ENCODE data around the gene LY6G5B.

LY6G5B gene

GRCh38 chr6:31660381-31661261, 9.2 kb upstream of the LY6G5B start, which contains the start of gene C6orf47:
TSS of gene C6orf47 (minus strand) at chr6:31660778. CDS start at chr6:31659947, 831 bp downstream.
- DNase-seq (ENCODE audit: low read depth) = peak; percentile 32
- H3K4me3 ChIP-seq (ENCODE audit: low read depth, low read length) = peak within 1 kb of the TSS; percentile 90

DNA sequence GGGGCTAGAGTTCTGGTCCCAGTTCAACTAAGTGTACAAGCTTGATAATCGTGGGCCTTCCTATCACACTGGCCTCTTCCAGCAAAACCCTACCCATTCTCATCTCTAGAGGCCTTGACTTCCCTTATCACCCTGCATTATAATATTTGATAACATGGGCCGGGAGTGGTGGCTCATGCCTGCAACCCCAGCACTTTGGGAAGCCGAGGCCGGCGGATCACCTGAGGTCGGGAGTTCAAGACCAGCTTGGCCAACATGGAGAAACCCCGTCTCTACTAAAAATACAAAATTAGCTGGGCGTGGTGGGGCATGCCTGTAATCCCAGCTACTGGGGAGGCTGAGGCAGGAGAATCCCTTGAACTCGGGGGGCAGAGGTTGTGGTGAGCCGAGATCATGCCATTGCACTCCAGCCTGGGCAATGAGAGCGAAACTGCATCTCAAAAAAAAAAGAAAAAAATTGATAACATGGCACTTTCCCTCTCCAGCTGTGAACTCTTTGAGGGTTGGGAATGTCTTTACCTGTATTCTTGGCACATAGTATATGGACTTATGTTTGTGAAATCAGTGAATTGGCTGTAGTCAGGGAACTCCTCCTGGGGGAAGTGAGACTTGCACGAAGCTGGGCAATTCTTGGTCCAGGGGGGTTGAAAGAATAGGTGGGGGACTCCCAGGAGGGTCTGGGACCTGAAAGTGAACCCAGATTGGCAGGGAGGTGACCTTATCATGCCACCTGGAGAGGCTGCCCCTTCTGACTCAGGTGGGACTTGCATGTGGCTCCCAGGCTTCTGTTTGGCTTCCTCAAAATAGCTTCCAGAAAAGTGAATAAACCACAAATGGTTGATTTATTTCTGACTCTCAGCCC, 8.3 kb upstream of the LY6G5B start:
- no peak for DNase-seq (ENCODE audit: low read depth)
- H3K4me3 ChIP-seq (ENCODE audit: low read depth, low read length) = peak overlapping the region; percentile 90

DNA sequence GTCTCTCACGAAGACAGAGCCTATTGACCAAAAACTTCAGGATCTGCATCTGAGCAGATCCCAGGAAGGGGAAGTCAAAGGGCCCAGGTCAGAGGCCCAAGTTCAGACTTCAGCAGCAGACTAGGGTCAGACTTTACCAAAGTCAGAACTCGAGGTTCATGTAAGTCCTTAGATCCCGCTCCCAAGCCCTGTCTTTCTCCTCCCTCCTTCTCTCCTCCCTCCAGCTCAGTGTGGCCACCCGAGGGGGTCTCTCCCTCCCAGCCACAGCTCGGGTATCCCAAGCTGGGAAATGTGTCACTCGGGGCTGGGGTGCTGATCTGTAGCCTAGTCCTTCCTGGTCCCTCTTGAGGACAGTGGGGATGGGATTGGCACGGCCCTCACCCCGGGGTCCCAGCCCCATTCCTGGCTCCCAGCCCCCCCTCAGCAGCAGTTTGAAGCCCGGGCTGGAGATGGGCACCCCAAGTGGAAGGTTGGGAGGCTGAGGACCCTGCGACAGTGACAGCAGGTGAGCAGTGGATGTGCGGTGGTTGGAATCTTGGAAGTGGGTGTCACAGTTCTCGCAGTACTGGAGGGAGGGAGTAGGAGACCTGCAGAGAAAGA, 7.6 kb upstream of the LY6G5B start:
- DNase-seq (ENCODE audit: low read depth) = no peak

GRCh38 chr6:31663126-31663960, 6.4 kb upstream of the LY6G5B start:
- H3K4me3 ChIP-seq (ENCODE audit: low read depth, low read length) = peak overlapping the region; percentile 97
- DNase-seq (ENCODE audit: low read depth) = no peak

More for the DNA sequence above, 7.6 kb upstream of the LY6G5B start:
- H3K4me3 ChIP-seq (ENCODE audit: low read depth, low read length) = no peak overlapping the region

- peak; percentile 49 for DNase-seq (ENCODE audit: low read depth)
- peak overlapping the region; percentile 97 for H3K4me3 ChIP-seq (ENCODE audit: low read depth, low read length)
Observed at GRCh38 chr6:31663961-31664789, 5.6 kb upstream of the LY6G5B start.

GRCh38 chr6:31664790-31665500, 4.8 kb upstream of the LY6G5B start, which contains the start of gene GPANK1:
TSS of gene GPANK1 (minus strand) at chr6:31664997. CDS start at chr6:31664478, 519 bp downstream.
- H3K4me3 ChIP-seq (ENCODE audit: low read depth, low read length) = peak within 1 kb of the TSS; percentile 97
- peak; percentile 85 for DNase-seq (ENCODE audit: low read depth)

- DNase-seq (ENCODE audit: low read depth) = peak; percentile 89
- peak within 1 kb of the TSS; percentile 97 for H3K4me3 ChIP-seq (ENCODE audit: low read depth, low read length)
Observed at GRCh38 chr6:31665501-31666336, 4.1 kb upstream of the LY6G5B start, which contains the start of gene CSNK2B. TSS of gene CSNK2B (plus strand) at chr6:31666080. CDS start at chr6:31666832, 752 bp downstream.

- peak overlapping the region; percentile 97 for H3K4me3 ChIP-seq (ENCODE audit: low read depth, low read length)
- DNase-seq (ENCODE audit: low read depth) = no peak
Observed at GRCh38 chr6:31666337-31666965, 3.3 kb upstream of the LY6G5B start.

DNA sequence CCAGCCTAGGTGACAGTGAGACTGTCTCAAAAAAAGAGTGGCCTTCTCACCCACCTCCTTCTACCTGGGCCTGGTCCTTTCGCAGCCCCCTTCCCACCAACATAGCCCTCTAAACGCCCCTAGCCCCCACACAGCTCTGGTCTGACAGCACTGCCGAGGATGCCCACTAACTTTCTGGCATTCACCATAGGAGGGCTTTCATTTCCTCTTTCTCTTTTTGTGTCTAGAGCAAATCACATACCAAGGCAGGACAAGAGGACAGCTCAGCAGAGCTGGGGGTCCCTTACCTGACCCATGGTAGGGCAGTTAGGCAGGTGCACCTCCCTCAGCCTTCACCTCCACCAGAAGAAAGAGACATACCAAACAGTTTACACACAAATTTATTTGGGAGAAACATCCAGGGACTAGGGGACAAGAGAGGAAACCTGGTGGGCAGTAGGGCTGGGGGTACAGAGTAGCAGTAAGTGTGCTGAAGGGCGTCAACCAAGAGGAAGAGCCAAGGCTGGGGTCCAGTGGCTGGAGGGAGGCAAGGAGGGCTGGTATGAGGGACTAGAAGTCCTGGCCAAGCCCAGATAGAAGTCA, 6.6 kb downstream of the LY6G5B start:
- no peak overlapping the region for H3K4me3 ChIP-seq (ENCODE audit: low read depth, low read length)
- DNase-seq (ENCODE audit: low read depth) = no peak

DNA sequence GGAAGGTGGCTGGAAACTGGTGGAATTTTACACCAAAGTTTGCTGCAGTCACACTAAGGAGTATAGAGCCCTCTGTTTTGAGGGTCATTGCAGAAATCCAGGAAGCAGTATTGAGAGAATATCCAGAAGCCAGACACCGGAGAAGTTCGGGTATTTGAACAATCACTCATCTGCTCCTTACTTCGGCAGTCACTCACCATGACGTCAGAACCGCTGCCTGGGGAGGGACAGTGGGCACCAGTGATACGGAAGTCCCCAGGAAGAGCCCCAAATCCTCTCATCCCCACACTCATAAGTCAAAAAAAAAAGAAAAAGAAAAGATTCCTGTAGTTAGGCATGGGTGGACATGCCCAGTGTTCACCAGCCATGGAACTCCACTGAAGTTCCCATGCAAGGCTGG, 7.1 kb downstream of the LY6G5B start:
- H3K4me3 ChIP-seq (ENCODE audit: low read depth, low read length) = no peak overlapping the region
- DNase-seq (ENCODE audit: low read depth) = no peak

GRCh38 chr6:31677955-31678354, 8.2 kb downstream of the LY6G5B start:
- H3K4me3 ChIP-seq (ENCODE audit: low read depth, low read length) = no peak overlapping the region
- DNase-seq (ENCODE audit: low read depth) = no peak

- H3K4me3 ChIP-seq (ENCODE audit: low read depth, low read length) = peak within 1 kb of the TSS; percentile 55
- DNase-seq (ENCODE audit: low read depth) = peak; percentile 75
Observed at GRCh38 chr6:31680226-31681134, 10.7 kb downstream of the LY6G5B start, which contains the start of gene LY6G5C. TSS of gene LY6G5C (minus strand) at chr6:31681067. CDS start at chr6:31680373, 694 bp downstream.

DNA sequence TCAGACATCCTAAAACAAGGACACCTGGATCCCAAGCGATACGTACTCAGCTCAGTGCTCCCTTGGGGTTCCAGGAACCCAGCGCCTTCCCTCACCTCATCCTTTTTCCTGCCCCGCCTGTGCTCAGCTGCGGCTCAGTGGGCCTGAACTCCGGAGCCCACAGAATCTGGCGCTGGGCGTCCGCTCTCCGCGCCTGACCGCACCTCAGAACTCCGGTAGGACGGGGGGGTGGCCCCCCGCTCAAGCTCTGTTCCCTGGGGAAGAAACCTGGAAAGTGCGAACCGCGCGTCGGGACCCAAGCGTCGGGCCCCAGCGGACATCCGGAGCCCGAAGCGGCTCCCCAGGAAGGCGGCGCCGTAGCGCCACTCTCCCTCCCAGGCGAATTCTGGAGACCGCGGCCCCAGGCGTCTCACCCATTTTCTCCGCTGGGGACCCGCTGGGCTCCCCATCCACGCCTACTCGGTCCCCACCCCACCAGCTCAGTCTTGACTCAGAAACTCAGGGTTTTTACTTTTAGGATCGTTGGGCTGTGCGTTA, 11.4 kb downstream of the LY6G5B start:
- DNase-seq (ENCODE audit: low read depth) = no peak
- H3K4me3 ChIP-seq (ENCODE audit: low read depth, low read length) = peak overlapping the region; percentile 55

GRCh38 chr6:31683591-31683990, 13.8 kb downstream of the LY6G5B start:
- H3K4me3 ChIP-seq (ENCODE audit: low read depth, low read length) = no peak overlapping the region
- no peak for DNase-seq (ENCODE audit: low read depth)
